Measurements from ENCODE around the gene FALEC.

FALEC gene

GRCh38 chr1:150513351-150513791 is 2.2 kb upstream of the FALEC start:
- Histone ChIP-seq H3K27ac (ENCODE audit: low read depth, low read length) (no peak overlapping the region), H3K9me3 (ENCODE audit: low read length) (no peaks in the 10 kb centered on the region), H3K4me3 (ENCODE audit: low read depth in 1 of 2, low read length in 2 of 2) (no peak overlapping the region), H3K36me3 (ENCODE audit: insufficient read depth, low read length) (peaks cover 11% of the 10 kb centered on the region), H3K4me1 (ENCODE audit: insufficient read depth, low read length) (peaks cover 19% of the 10 kb centered on the region), H3K9ac (ENCODE audit: low read length) (no peak overlapping the region), H3K27me3 (ENCODE audit: control insufficient read depth in 1 of 2, insufficient read depth in 2 of 2, low read length in 2 of 2) (no peaks in the 10 kb centered on the region)

DNA sequence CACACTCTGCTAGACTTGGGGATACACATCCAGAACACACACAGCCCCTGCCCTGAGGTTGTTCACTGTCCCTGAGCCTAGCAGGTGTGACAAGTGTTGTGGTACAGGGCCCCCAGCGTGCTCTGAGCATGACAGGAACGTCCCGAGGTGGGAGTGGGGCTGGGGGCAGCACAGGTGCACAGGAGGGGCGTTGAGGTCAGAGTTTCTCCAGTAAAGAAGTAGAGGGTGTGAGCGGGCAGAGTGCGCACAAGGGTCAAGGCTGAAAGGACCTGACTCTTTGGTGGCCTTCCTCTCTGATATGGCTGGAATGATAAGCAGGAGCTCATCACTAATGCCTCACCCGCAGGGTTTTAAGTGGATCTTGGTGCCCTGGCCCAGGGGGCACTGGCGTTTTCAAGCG is 1.3 kb upstream of the FALEC start:
- H3K36me3 ChIP-seq (ENCODE audit: insufficient read depth, low read length), result peaks cover 11% of the 10 kb centered on the region
- H3K27ac ChIP-seq (ENCODE audit: low read depth, low read length), result no peak overlapping the region
- H3K9ac ChIP-seq (ENCODE audit: low read length), result no peak overlapping the region
- H3K27me3 ChIP-seq (ENCODE audit: control insufficient read depth in 1 of 2, insufficient read depth in 2 of 2, low read length in 2 of 2), result no peaks in the 10 kb centered on the region
- no peaks in the 10 kb centered on the region for H3K9me3 ChIP-seq (ENCODE audit: low read length)
- H3K4me1 ChIP-seq (ENCODE audit: insufficient read depth, low read length), result peaks cover 11% of the 10 kb centered on the region
- H3K4me3 ChIP-seq (ENCODE audit: low read depth in 1 of 2, low read length in 2 of 2), result no peak overlapping the region

- Histone ChIP-seq H3K9ac (ENCODE audit: low read length) (peak overlapping the region; percentile 72), H3K27me3 (ENCODE audit: control insufficient read depth in 1 of 2, insufficient read depth in 2 of 2, low read length in 2 of 2) (no peaks in the 10 kb centered on the region), H3K4me3 (ENCODE audit: low read depth in 1 of 2, low read length in 2 of 2) (peak overlapping the region; percentile 49 to 78), H3K4me1 (ENCODE audit: insufficient read depth, low read length) (peaks cover 11% of the 10 kb centered on the region), H3K36me3 (ENCODE audit: insufficient read depth, low read length) (peaks cover 11% of the 10 kb centered on the region), H3K27ac (ENCODE audit: low read depth, low read length) (peak overlapping the region; percentile 90), H3K9me3 (ENCODE audit: low read length) (no peaks in the 10 kb centered on the region)
Measured at GRCh38 chr1:150514913-150515327, 632 bp upstream of the FALEC start.

DNA sequence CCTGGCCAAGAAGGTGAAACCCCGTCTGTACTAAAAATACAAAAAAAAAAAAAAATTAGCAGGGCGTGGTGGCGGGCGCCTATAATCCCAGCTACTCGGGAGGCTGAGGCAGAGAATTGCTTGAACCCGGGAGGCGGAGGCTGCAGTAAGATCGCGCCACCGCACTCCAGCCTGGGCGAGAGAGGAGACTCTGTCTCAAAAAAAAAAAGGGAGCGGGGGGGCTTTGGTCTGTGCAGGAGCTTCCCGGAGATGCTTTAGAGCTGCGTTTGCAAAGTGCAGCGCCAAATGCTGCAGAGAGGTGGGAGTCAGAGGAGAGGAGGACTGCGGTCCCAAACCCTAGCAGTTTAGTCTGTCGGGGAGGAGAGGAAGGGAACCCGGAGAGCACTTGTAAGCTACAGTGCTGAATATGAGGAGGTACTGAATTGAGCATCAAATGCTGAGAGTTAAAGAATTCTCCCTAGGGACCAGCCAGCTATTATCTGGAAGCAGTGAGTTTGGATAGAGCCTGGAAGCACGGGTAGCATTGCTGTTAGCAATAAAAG is 569 bp downstream of the FALEC start:
- Histone ChIP-seq H3K4me3 (ENCODE audit: low read depth in 1 of 2, low read length in 2 of 2) (peak overlapping the region; percentile 49 to 78), H3K27ac (ENCODE audit: low read depth, low read length) (peak overlapping the region; percentile 90), H3K4me1 (ENCODE audit: insufficient read depth, low read length) (peaks cover 11% of the 10 kb centered on the region), H3K9me3 (ENCODE audit: low read length) (no peaks in the 10 kb centered on the region), H3K36me3 (ENCODE audit: insufficient read depth, low read length) (peaks cover 10% of the 10 kb centered on the region), H3K9ac (ENCODE audit: low read length) (no peak overlapping the region), H3K27me3 (ENCODE audit: control insufficient read depth in 1 of 2, insufficient read depth in 2 of 2, low read length in 2 of 2) (no peaks in the 10 kb centered on the region)

- no peaks in the 10 kb centered on the region for H3K27me3 ChIP-seq (ENCODE audit: control insufficient read depth in 1 of 2, insufficient read depth in 2 of 2, low read length in 2 of 2)
- no peaks in the 10 kb centered on the region for H3K9me3 ChIP-seq (ENCODE audit: low read length)
- no peak overlapping the region for H3K9ac ChIP-seq (ENCODE audit: low read length)
- peak overlapping the region in 1 of 2 donors; percentile 78 for H3K4me3 ChIP-seq (ENCODE audit: low read depth in 1 of 2, low read length in 2 of 2)
- H3K36me3 ChIP-seq (ENCODE audit: insufficient read depth, low read length), result peaks cover 5% of the 10 kb centered on the region
- H3K27ac ChIP-seq (ENCODE audit: low read depth, low read length), result peak overlapping the region; percentile 90
- H3K4me1 ChIP-seq (ENCODE audit: insufficient read depth, low read length), result peaks cover 11% of the 10 kb centered on the region
Measured at GRCh38 chr1:150516616-150517015, 1.1 kb downstream of the FALEC start.

- H3K9ac ChIP-seq (ENCODE audit: low read length), result no peak overlapping the region
- H3K36me3 ChIP-seq (ENCODE audit: insufficient read depth, low read length), result no peaks in the 10 kb centered on the region
Measured at GRCh38 chr1:150521196-150521968, 5.8 kb downstream of the FALEC start.

GRCh38 chr1:150525348-150525747 is 9.8 kb downstream of the FALEC start:
- H3K27ac ChIP-seq (ENCODE audit: low read depth, low read length), result no peak overlapping the region

More at GRCh38 chr1:150521196-150521968, 5.8 kb downstream of the FALEC start:
- peaks cover 8% of the 10 kb centered on the region for H3K4me1 ChIP-seq (ENCODE audit: insufficient read depth, low read length)
- no peaks in the 10 kb centered on the region for H3K9me3 ChIP-seq (ENCODE audit: low read length)
- no peak overlapping the region for H3K4me3 ChIP-seq (ENCODE audit: low read depth in 1 of 2, low read length in 2 of 2)
- H3K27me3 ChIP-seq (ENCODE audit: control insufficient read depth in 1 of 2, insufficient read depth in 2 of 2, low read length in 2 of 2), result no peaks in the 10 kb centered on the region
- H3K27ac ChIP-seq (ENCODE audit: low read depth, low read length), result no peak overlapping the region

GRCh38 chr1:150528196-150528595 is 12.6 kb downstream of the FALEC start:
- Histone ChIP-seq H3K27ac (ENCODE audit: low read depth, low read length) (no peak overlapping the region), H3K4me3 (ENCODE audit: low read depth in 1 of 2, low read length in 2 of 2) (no peak overlapping the region), H3K9ac (ENCODE audit: low read length) (no peak overlapping the region), H3K36me3 (ENCODE audit: insufficient read depth, low read length) (no peaks in the 10 kb centered on the region), H3K27me3 (ENCODE audit: control insufficient read depth in 1 of 2, insufficient read depth in 2 of 2, low read length in 2 of 2) (no peaks in the 10 kb centered on the region), H3K9me3 (ENCODE audit: low read length) (no peaks in the 10 kb centered on the region), H3K4me1 (ENCODE audit: insufficient read depth, low read length) (peaks cover 19% of the 10 kb centered on the region)

More at GRCh38 chr1:150525348-150525747, 9.8 kb downstream of the FALEC start:
- no peak overlapping the region for H3K9ac ChIP-seq (ENCODE audit: low read length)
- peaks cover 8% of the 10 kb centered on the region for H3K4me1 ChIP-seq (ENCODE audit: insufficient read depth, low read length)
- H3K4me3 ChIP-seq (ENCODE audit: low read depth in 1 of 2, low read length in 2 of 2), result no peak overlapping the region
- H3K36me3 ChIP-seq (ENCODE audit: insufficient read depth, low read length), result no peaks in the 10 kb centered on the region
- no peaks in the 10 kb centered on the region for H3K27me3 ChIP-seq (ENCODE audit: control insufficient read depth in 1 of 2, insufficient read depth in 2 of 2, low read length in 2 of 2)
- H3K9me3 ChIP-seq (ENCODE audit: low read length), result no peaks in the 10 kb centered on the region

DNA sequence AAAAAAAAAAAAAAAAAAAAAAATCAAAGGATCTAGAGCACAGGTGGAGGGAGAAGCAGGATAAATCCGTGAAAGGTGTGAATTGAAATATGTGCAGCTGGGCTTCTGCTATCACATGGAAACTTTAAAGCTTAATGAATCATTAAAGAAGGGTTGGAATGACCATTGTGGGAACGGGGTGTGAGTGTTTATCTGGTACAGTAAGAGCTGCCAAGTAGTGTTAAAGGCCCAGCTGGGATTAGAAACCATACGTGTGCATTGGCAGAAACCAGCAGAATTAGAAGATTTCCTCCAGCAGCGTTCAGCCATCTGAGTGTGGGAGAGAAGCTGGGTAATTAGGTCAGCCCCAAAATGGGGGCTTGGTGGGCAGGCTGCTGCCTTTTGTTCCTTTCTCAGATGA is 13.5 kb downstream of the FALEC start:
- H3K9me3 ChIP-seq (ENCODE audit: low read length), result no peaks in the 10 kb centered on the region
- no peak overlapping the region for H3K9ac ChIP-seq (ENCODE audit: low read length)
- no peaks in the 10 kb centered on the region for H3K36me3 ChIP-seq (ENCODE audit: insufficient read depth, low read length)
- no peak overlapping the region for H3K4me3 ChIP-seq (ENCODE audit: low read depth in 1 of 2, low read length in 2 of 2)
- peaks cover 20% of the 10 kb centered on the region for H3K4me1 ChIP-seq (ENCODE audit: insufficient read depth, low read length)
- no peaks in the 10 kb centered on the region for H3K27me3 ChIP-seq (ENCODE audit: control insufficient read depth in 1 of 2, insufficient read depth in 2 of 2, low read length in 2 of 2)
- H3K27ac ChIP-seq (ENCODE audit: low read depth, low read length), result no peak overlapping the region

DNA sequence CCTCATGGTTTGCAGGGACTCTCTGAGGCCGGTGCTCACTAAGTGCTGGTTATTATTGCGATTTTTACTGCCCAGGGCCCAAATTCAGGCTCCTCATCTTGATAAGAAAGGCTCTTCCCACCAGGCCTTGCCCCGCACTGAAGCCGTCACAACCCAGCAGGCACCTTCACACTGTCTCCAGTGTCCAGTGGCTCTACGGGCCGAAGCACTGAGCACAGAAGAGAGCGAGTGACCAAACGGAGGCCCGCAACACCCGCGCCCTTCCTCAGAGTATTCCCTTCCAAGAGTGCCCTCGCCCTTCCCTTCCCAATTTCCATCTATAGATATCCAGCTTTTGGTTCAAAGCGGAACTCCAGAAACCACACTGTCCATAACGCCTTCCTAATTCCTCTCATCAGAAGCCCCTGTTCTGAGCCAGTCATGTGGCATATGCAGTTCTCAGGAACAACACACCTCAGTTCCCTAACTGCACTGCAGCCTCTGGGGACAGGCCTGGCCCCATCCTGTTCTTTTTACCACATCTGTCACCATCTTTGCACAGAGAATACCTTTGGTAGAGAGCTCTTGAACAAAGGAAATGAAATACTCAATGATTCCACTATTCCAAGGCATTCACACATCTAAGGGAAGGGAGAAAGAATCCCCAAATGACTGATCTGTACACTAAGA is 15.1 kb downstream of the FALEC start:
- Histone ChIP-seq H3K27ac (ENCODE audit: low read depth, low read length) (no peak overlapping the region), H3K9me3 (ENCODE audit: low read length) (no peaks in the 10 kb centered on the region), H3K4me1 (ENCODE audit: insufficient read depth, low read length) (peaks cover 20% of the 10 kb centered on the region), H3K36me3 (ENCODE audit: insufficient read depth, low read length) (no peaks in the 10 kb centered on the region), H3K27me3 (ENCODE audit: control insufficient read depth in 1 of 2, insufficient read depth in 2 of 2, low read length in 2 of 2) (no peaks in the 10 kb centered on the region), H3K9ac (ENCODE audit: low read length) (no peak overlapping the region), H3K4me3 (ENCODE audit: low read depth in 1 of 2, low read length in 2 of 2) (no peak overlapping the region)

DNA sequence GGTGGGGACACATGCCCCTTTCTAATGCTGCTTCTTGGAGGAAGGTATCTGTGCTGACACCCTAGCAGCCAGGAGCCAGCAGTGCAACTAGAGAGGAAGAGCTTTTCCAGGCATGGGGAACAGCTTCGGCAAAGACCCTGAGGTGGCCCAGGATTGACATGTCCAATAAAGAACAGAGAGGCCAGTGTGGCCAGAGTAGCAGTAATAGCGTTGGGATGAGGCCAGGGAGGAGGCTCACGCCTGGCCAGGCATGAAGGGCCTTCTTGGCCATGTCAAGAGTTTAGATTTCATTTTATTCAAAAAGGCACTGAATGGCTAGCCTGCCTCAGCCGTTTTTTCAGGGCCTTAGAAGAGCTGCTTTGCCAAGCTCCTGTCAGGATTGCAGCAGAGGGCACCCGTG is 17.3 kb downstream of the FALEC start:
- Histone ChIP-seq H3K27me3 (ENCODE audit: control insufficient read depth in 1 of 2, insufficient read depth in 2 of 2, low read length in 2 of 2) (no peaks in the 10 kb centered on the region), H3K9me3 (ENCODE audit: low read length) (no peaks in the 10 kb centered on the region), H3K9ac (ENCODE audit: low read length) (peak overlapping the region; percentile 4), H3K4me1 (ENCODE audit: insufficient read depth, low read length) (peaks cover 22% of the 10 kb centered on the region), H3K36me3 (ENCODE audit: insufficient read depth, low read length) (no peaks in the 10 kb centered on the region), H3K4me3 (ENCODE audit: low read depth in 1 of 2, low read length in 2 of 2) (no peak overlapping the region), H3K27ac (ENCODE audit: low read depth, low read length) (peak overlapping the region; percentile 50)
